ENCODE data around the gene ABCB7. TPM values are rescaled to one million over a fixed set of nuclear protein-coding genes. Genes with fewer than 3 reads are reported as not detected.

The ABCB7 gene
- total and polyA plus RNA-seq, 2 experiments from 2014 or later: 26.3 to 64.2 TPM

- DNase-seq (ENCODE audit: low spot score) (no peak), ATAC-seq (no peak)
- Histone ChIP-seq H3K27me3 (ENCODE audit: insufficient read depth) (no peaks in the 10 kb centered on the region), H2AFZ (no peak overlapping the region), H3K36me3 (ENCODE audit: insufficient read depth) (no peaks in the 10 kb centered on the region; the same call in 1 of the 2 replicates), H3K27ac (ENCODE audit: low read depth) (no peak overlapping the region), H3K79me2 (replicated peaks; ENCODE audit: insufficient read depth) (peaks cover 37% of the 10 kb centered on the region), H3K4me3 (no peak overlapping the region), H3K9me2 (ENCODE audit: insufficient read depth) (no peaks in the 10 kb centered on the region), H3K4me2 (no peak overlapping the region), H3K4me1 (ENCODE audit: insufficient read depth) (no peaks in the 10 kb centered on the region), H4K20me1 (replicated peaks; ENCODE audit: insufficient read depth) (no peaks in the 10 kb centered on the region), H3F3A (replicated peaks; ENCODE audit: low read depth) (no peaks in the 10 kb centered on the region)
- H3K4me3 Mint-ChIP-seq: no peak overlapping the region
- no peaks in the 10 kb centered on the region for H3K27me3 Mint-ChIP-seq (ENCODE audit: insufficient read depth, low read depth, poor library complexity)
- no peaks in the 10 kb centered on the region for H3K4me1 Mint-ChIP-seq
- peaks cover 4% of the 10 kb centered on the region; the same call in 2 of the 3 replicates for H3K9me3 Mint-ChIP-seq
- TF ChIP-seq ZNF331 (CRISPR knock-in tag; IDR thresholded peaks at IDR 0.05; ENCODE audit: low read depth): no peak
- H3K36me3 Mint-ChIP-seq (ENCODE audit: low read depth): peaks cover 28% of the 10 kb centered on the region
- no peak overlapping the region for H3K27ac Mint-ChIP-seq
These were observed 69.3 kb downstream of the ABCB7 start for GRCh38 chrX:75086731-75087195.

- H3K27ac Mint-ChIP-seq: no peak overlapping the region
- H3K4me1 Mint-ChIP-seq: no peaks in the 10 kb centered on the region
- no peaks in the 10 kb centered on the region for H3K27me3 Mint-ChIP-seq (ENCODE audit: insufficient read depth, low read depth, poor library complexity)
- Histone ChIP-seq H2AFZ (no peak overlapping the region), H3F3A (replicated peaks; ENCODE audit: low read depth) (no peaks in the 10 kb centered on the region), H3K79me2 (replicated peaks; ENCODE audit: insufficient read depth) (peaks cover 34% of the 10 kb centered on the region), H3K27ac (ENCODE audit: low read depth) (no peak overlapping the region), H3K36me3 (ENCODE audit: insufficient read depth) (no peaks in the 10 kb centered on the region; the same call in 1 of the 2 replicates), H3K4me3 (no peak overlapping the region), H3K27me3 (ENCODE audit: insufficient read depth) (no peaks in the 10 kb centered on the region), H3K4me2 (no peak overlapping the region), H3K9me2 (ENCODE audit: insufficient read depth) (no peaks in the 10 kb centered on the region), H4K20me1 (replicated peaks; ENCODE audit: insufficient read depth) (no peaks in the 10 kb centered on the region), H3K4me1 (ENCODE audit: insufficient read depth) (no peaks in the 10 kb centered on the region)
- H3K4me3 Mint-ChIP-seq: no peak overlapping the region
- ATAC-seq: no peak
- no peak for DNase-seq (ENCODE audit: low spot score)
- peaks cover 4% of the 10 kb centered on the region; the same call in 2 of the 3 replicates for H3K9me3 Mint-ChIP-seq
- peaks cover 28% of the 10 kb centered on the region for H3K36me3 Mint-ChIP-seq (ENCODE audit: low read depth)
- TF ChIP-seq ZNF331 (CRISPR knock-in tag; IDR thresholded peaks at IDR 0.05; ENCODE audit: low read depth): no peak
- no peak for TF ChIP-seq EZH2 (IDR thresholded peaks at IDR 0.05; ENCODE audit: low read depth, unreplicated experiment)
- no peak for TF ChIP-seq STAT1 (IDR thresholded peaks at IDR 0.05; ENCODE audit: unreplicated experiment)
- TF ChIP-seq, protein P1, sequence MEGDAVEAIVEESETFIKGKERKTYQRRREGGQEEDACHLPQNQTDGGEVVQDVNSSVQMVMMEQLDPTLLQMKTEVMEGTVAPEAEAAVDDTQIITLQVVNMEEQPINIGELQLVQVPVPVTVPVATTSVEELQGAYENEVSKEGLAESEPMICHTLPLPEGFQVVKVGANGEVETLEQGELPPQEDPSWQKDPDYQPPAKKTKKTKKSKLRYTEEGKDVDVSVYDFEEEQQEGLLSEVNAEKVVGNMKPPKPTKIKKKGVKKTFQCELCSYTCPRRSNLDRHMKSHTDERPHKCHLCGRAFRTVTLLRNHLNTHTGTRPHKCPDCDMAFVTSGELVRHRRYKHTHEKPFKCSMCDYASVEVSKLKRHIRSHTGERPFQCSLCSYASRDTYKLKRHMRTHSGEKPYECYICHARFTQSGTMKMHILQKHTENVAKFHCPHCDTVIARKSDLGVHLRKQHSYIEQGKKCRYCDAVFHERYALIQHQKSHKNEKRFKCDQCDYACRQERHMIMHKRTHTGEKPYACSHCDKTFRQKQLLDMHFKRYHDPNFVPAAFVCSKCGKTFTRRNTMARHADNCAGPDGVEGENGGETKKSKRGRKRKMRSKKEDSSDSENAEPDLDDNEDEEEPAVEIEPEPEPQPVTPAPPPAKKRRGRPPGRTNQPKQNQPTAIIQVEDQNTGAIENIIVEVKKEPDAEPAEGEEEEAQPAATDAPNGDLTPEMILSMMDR (conservative IDR thresholded peaks at IDR 0.05; ENCODE audit: low read depth in 2 of 2): no peak
- no peak for TF ChIP-seq ZNF114 (CRISPR knock-in tag; IDR thresholded peaks at IDR 0.05)
- TF ChIP-seq JUNB (IDR thresholded peaks at IDR 0.05; ENCODE audit: unreplicated experiment): no peak
- no peak for TF ChIP-seq NANOG (IDR thresholded peaks at IDR 0.05; ENCODE audit: borderline replicate concordance)
- no peak for TF ChIP-seq CREB1 (CRISPR knock-in tag; IDR thresholded peaks at IDR 0.05; ENCODE audit: low read depth)
- TF ChIP-seq, protein P2, sequence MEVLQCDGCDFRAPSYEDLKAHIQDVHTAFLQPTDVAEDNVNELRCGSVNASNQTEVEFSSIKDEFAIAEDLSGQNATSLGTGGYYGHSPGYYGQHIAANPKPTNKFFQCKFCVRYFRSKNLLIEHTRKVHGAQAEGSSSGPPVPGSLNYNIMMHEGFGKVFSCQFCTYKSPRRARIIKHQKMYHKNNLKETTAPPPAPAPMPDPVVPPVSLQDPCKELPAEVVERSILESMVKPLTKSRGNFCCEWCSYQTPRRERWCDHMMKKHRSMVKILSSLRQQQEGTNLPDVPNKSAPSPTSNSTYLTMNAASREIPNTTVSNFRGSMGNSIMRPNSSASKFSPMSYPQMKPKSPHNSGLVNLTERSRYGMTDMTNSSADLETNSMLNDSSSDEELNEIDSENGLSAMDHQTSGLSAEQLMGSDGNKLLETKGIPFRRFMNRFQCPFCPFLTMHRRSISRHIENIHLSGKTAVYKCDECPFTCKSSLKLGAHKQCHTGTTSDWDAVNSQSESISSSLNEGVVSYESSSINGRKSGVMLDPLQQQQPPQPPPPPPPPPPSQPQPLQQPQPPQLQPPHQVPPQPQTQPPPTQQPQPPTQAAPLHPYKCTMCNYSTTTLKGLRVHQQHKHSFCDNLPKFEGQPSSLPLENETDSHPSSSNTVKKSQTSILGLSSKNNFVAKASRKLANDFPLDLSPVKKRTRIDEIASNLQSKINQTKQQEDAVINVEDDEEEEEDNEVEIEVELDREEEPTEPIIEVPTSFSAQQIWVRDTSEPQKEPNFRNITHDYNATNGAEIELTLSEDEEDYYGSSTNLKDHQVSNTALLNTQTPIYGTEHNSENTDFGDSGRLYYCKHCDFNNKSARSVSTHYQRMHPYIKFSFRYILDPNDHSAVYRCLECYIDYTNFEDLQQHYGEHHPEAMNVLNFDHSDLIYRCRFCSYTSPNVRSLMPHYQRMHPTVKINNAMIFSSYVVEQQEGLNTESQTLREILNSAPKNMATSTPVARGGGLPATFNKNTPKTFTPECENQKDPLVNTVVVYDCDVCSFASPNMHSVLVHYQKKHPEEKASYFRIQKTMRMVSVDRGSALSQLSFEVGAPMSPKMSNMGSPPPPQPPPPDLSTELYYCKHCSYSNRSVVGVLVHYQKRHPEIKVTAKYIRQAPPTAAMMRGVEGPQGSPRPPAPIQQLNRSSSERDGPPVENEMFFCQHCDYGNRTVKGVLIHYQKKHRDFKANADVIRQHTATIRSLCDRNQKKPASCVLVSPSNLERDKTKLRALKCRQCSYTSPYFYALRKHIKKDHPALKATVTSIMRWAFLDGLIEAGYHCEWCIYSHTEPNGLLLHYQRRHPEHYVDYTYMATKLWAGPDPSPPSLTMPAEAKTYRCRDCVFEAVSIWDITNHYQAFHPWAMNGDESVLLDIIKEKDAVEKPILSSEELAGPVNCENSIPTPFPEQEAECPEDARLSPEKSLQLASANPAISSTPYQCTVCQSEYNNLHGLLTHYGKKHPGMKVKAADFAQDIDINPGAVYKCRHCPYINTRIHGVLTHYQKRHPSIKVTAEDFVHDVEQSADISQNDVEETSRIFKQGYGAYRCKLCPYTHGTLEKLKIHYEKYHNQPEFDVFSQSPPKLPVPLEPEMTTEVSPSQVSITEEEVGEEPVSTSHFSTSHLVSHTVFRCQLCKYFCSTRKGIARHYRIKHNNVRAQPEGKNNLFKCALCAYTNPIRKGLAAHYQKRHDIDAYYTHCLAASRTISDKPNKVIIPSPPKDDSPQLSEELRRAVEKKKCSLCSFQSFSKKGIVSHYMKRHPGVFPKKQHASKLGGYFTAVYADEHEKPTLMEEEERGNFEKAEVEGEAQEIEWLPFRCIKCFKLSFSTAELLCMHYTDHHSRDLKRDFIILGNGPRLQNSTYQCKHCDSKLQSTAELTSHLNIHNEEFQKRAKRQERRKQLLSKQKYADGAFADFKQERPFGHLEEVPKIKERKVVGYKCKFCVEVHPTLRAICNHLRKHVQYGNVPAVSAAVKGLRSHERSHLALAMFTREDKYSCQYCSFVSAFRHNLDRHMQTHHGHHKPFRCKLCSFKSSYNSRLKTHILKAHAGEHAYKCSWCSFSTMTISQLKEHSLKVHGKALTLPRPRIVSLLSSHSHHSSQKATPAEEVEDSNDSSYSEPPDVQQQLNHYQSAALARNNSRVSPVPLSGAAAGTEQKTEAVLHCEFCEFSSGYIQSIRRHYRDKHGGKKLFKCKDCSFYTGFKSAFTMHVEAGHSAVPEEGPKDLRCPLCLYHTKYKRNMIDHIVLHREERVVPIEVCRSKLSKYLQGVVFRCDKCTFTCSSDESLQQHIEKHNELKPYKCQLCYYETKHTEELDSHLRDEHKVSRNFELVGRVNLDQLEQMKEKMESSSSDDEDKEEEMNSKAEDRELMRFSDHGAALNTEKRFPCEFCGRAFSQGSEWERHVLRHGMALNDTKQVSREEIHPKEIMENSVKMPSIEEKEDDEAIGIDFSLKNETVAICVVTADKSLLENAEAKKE (CRISPR knock-in tag; IDR thresholded peaks at IDR 0.05): no peak
- TF ChIP-seq, protein P3, sequence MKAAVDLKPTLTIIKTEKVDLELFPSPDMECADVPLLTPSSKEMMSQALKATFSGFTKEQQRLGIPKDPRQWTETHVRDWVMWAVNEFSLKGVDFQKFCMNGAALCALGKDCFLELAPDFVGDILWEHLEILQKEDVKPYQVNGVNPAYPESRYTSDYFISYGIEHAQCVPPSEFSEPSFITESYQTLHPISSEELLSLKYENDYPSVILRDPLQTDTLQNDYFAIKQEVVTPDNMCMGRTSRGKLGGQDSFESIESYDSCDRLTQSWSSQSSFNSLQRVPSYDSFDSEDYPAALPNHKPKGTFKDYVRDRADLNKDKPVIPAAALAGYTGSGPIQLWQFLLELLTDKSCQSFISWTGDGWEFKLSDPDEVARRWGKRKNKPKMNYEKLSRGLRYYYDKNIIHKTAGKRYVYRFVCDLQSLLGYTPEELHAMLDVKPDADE (IDR thresholded peaks at IDR 0.05): no peak
- no peak for TF ChIP-seq POLR2AphosphoS5 (IDR thresholded peaks at IDR 0.05; ENCODE audit: low read depth)
These were observed 71.3 kb downstream of the ABCB7 start for GRCh38 chrX:75084757-75085156.
